NCI-H128 (cell line): ENCODE data around the gene MROH2A.
"Not testable (repeated sequence)": the region's sequence is repeated elsewhere in the genome, so short reads cannot be mapped to it uniquely, and the experiment has no call there.

ENCODE experiments used
- DNase-seq: peaks from one replicate; lab custom pipeline; 2025; ENCODE audit not compliant: unreplicated experiment; lab: John Stamatoyannopoulos, UW

Gene MROH2A

GRCh38 chr2:233778030-233778429 lies at the start of gene MROH2A:
MROH2A (plus strand) TSS chr2:233778330; CDS start chr2:233779359, 1,029 bp downstream.
- no peak for DNase-seq

- no peak for DNase-seq
Observed at GRCh38 chr2:233728723-233729301, 49.3 kb upstream of the MROH2A start, which contains the start of gene UGT1A3. UGT1A3 (plus strand) TSS chr2:233729042; CDS start chr2:233729127, 85 bp downstream.

- DNase-seq, result not testable (repeated sequence)
Observed at GRCh38 chr2:233736868-233737653, 41.1 kb upstream of the MROH2A start.

GRCh38 chr2:233740870-233741269 lies 37.3 kb upstream of the MROH2A start:
- DNase-seq, result no peak

- DNase-seq, result no peak
Observed at GRCh38 chr2:233743464-233744259, 34.5 kb upstream of the MROH2A start.

GRCh38 chr2:233745073-233745755 lies 32.9 kb upstream of the MROH2A start:
- DNase-seq, result no peak

- DNase-seq, result not testable (repeated sequence)
Observed at GRCh38 chr2:233745838-233746237, 32.3 kb upstream of the MROH2A start.

GRCh38 chr2:233746475-233747282 lies 31.5 kb upstream of the MROH2A start:
- DNase-seq, result no peak

- DNase-seq, result no peak
Observed at GRCh38 chr2:233747283-233747544, 30.9 kb upstream of the MROH2A start.

- DNase-seq, result not testable (repeated sequence)
Observed at GRCh38 chr2:233750689-233751088, 27.4 kb upstream of the MROH2A start.

GRCh38 chr2:233751212-233752009 lies 26.7 kb upstream of the MROH2A start:
- DNase-seq, result not testable (repeated sequence)

- DNase-seq, result no peak
Observed at GRCh38 chr2:233754872-233755611, 23.1 kb upstream of the MROH2A start.

- DNase-seq, result no peak
Observed at GRCh38 chr2:233756429-233757081, 21.6 kb upstream of the MROH2A start.

GRCh38 chr2:233758141-233758540 lies 20.0 kb upstream of the MROH2A start:
- DNase-seq, result no peak

- no peak for DNase-seq
Observed at GRCh38 chr2:233758849-233759248, 19.3 kb upstream of the MROH2A start.

GRCh38 chr2:233760043-233760442 lies 18.1 kb upstream of the MROH2A start, which contains the start of gene UGT1A1:
UGT1A1 (plus strand) TSS chr2:233760270; CDS start chr2:233760288, 18 bp downstream.
- no peak for DNase-seq

- no peak for DNase-seq
Observed at GRCh38 chr2:233761040-233761769, 16.9 kb upstream of the MROH2A start.

- no peak for DNase-seq
Observed at GRCh38 chr2:233764264-233764663, 13.9 kb upstream of the MROH2A start.
